Parathyroid adenoma (tissue), 2 donors: ENCODE results near the gene TMPRSS13.

Experiments used
- H2AFZ ChIP-seq: fragments of 300-600 bp; sonication (generic); one replicate; pipeline ENCODE4 v1.7.0; 2017; ENCODE audit warnings: antibody characterized with exemption, mild to moderate bottlenecking
- H3K27ac ChIP-seq: fragments of 300-600 bp; sonication (generic); one replicate; pipeline ENCODE4 v1.7.0; 2017
- H3K27me3 ChIP-seq: fragments of 300-600 bp; sonication (generic); one replicate; pipeline ENCODE4 v1.7.0; 2017; ENCODE audit warnings: low read length; ENCODE audit not compliant: control insufficient read depth, insufficient read depth
- H3K36me3 ChIP-seq: fragments of 300-600 bp; sonication (generic); one replicate; pipeline ENCODE4 v1.7.0; 2017; ENCODE audit warnings: low read length; ENCODE audit not compliant: control insufficient read depth, insufficient read depth
- H3K4me1 ChIP-seq: fragments of 300-600 bp; sonication (generic); one replicate; pipeline ENCODE4 v1.7.0; 2017; ENCODE audit warnings: control low read depth
- H3K4me2 ChIP-seq: fragments of 300-600 bp; sonication (generic); one replicate; pipeline ENCODE4 v1.7.0; 2017; ENCODE audit warnings: low read length
- H3K4me3 ChIP-seq: fragments of 300-600 bp; sonication (generic); one replicate; pipeline ENCODE4 v1.7.0; 2017; ENCODE audit warnings: low read depth, low read length
- H3K79me2 ChIP-seq: fragments of 300-600 bp; sonication (generic); one replicate; pipeline ENCODE4 v1.7.0; 2017; ENCODE audit warnings: control low read depth
- H3K9ac ChIP-seq: fragments of 300-600 bp; sonication (generic); one replicate; pipeline ENCODE4 v1.7.0; 2017; ENCODE audit warnings: mild to moderate bottlenecking
- H3K9me3 ChIP-seq: fragments of 300-600 bp; sonication (generic); one replicate; pipeline ENCODE4 v1.7.0; 2017; ENCODE audit warnings: low read length; ENCODE audit not compliant: control insufficient read depth
- CTCF ChIP-seq: fragments of 300-600 bp; sonication (generic); IDR thresholded peaks from one replicate; pipeline ENCODE4 v1.7.0; 2017; ENCODE audit warnings: antibody characterized with exemption, mild to moderate bottlenecking
- donor health status: primary hyperparathyroidism.

TMPRSS13 gene

GRCh38 chr11:117912497-117912896 is 16.7 kb downstream of the TMPRSS13 start:
- H3K27ac ChIP-seq = no peak overlapping the region
- no peaks in the 10 kb centered on the region for H3K36me3 ChIP-seq
- H3K27me3 ChIP-seq = no peaks in the 10 kb centered on the region
- no peak overlapping the region for H3K4me3 ChIP-seq
- H3K4me2 ChIP-seq = no peak overlapping the region
- no peak overlapping the region for H3K9ac ChIP-seq
- no peak overlapping the region for H2AFZ ChIP-seq
- no peaks in the 10 kb centered on the region for H3K9me3 ChIP-seq
- H3K4me1 ChIP-seq = no peaks in the 10 kb centered on the region
- no peaks in the 10 kb centered on the region for H3K79me2 ChIP-seq
- TF ChIP-seq CTCF = no peak

- Histone ChIP-seq H3K9me3 (no peaks in the 10 kb centered on the region), H3K27ac (no peak overlapping the region), H3K79me2 (no peaks in the 10 kb centered on the region), H2AFZ (no peak overlapping the region), H3K4me1 (no peaks in the 10 kb centered on the region), H3K36me3 (no peaks in the 10 kb centered on the region), H3K4me3 (no peak overlapping the region), H3K4me2 (no peak overlapping the region), H3K27me3 (no peaks in the 10 kb centered on the region), H3K9ac (no peak overlapping the region)
- no peak for TF ChIP-seq CTCF
Observed at GRCh38 chr11:117911694-117912093, 17.5 kb downstream of the TMPRSS13 start.

DNA sequence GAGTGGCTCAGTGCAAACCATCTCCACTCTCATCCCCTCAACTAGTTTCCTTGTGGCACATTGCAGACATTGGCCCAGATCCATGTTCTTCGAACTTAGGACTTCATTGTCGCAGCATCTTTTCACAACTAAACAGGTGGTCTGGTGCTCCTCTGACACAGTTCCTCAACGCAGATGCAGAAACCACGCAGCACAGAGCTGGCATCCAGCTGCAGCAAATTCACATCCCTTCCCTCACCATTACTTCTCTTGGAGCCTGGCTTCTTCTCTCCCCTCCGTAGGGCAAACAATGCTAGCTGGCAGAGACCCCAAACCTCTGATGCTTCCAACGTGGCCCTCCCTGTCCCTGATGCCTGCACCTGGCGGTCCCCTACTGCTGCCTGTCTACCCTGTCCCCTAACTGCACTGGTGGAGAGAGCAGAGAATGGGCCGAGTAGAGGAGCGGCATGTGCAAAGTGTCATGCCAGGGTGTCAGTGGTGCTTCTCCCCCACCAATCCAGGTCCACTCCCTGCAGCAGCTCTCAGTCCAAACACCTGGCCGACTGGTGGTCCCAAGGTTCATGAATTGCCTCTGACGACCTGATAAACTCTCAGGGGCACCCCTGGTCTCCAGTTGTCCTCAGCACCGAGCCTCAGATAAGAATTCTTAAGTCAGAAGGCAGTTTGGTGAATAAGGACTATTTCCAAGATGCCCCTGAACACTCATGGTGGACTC is 18.1 kb downstream of the TMPRSS13 start:
- TF ChIP-seq CTCF = no peak
- no peaks in the 10 kb centered on the region for H3K9me3 ChIP-seq
- no peaks in the 10 kb centered on the region for H3K79me2 ChIP-seq
- H3K4me1 ChIP-seq = no peaks in the 10 kb centered on the region
- H3K4me2 ChIP-seq = no peak overlapping the region
- H3K4me3 ChIP-seq = no peak overlapping the region
- H3K36me3 ChIP-seq = no peaks in the 10 kb centered on the region
- no peak overlapping the region for H3K9ac ChIP-seq
- no peaks in the 10 kb centered on the region for H3K27me3 ChIP-seq
- no peak overlapping the region for H3K27ac ChIP-seq
- no peak overlapping the region for H2AFZ ChIP-seq

- TF ChIP-seq CTCF = no peak
- Histone ChIP-seq H3K27me3 (no peaks in the 10 kb centered on the region), H3K9me3 (no peaks in the 10 kb centered on the region), H2AFZ (no peak overlapping the region), H3K36me3 (no peaks in the 10 kb centered on the region), H3K4me2 (no peak overlapping the region), H3K4me1 (no peaks in the 10 kb centered on the region), H3K4me3 (no peak overlapping the region), H3K79me2 (no peaks in the 10 kb centered on the region), H3K27ac (no peak overlapping the region), H3K9ac (no peak overlapping the region)
Observed at GRCh38 chr11:117910525-117910924, 18.7 kb downstream of the TMPRSS13 start.
